Adipocyte (in vitro differentiated cells): ENCODE data around the gene LDB3.

Source experiments
- DNase-seq: peaks from one replicate; pipeline ENCODE4 v3.0.0-alpha.2; 2015; ENCODE audit warnings: low read depth
- H3K27me3 ChIP-seq: replicated peaks from 2 replicates; pipeline ENCODE4 v1.7.0; 2013; ENCODE audit warnings: mild to moderate bottlenecking, low read length, moderate library complexity; ENCODE audit not compliant: control insufficient read depth, insufficient read depth
- H3K36me3 ChIP-seq: 2 replicates; pipeline ENCODE4 v1.7.0; 2013; ENCODE audit warnings: low read length, mild to moderate bottlenecking, moderate library complexity; ENCODE audit not compliant: control insufficient read depth, insufficient read depth, severe bottlenecking
- H3K4me1 ChIP-seq: 2 replicates; pipeline ENCODE4 v1.7.0; 2013; ENCODE audit warnings: mild to moderate bottlenecking, low read length, moderate library complexity; ENCODE audit not compliant: control insufficient read depth, insufficient read depth
- H3K4me3 ChIP-seq: 2 replicates; pipeline ENCODE4 v1.7.0; 2013; ENCODE audit warnings: mild to moderate bottlenecking, low read length, moderate library complexity
- H3K9ac ChIP-seq: 2 replicates; pipeline ENCODE4 v1.7.0; 2013; ENCODE audit warnings: mild to moderate bottlenecking, low read length, moderate library complexity
- H3K9me3 ChIP-seq: 2 replicates; pipeline ENCODE4 v1.7.0; 2013; ENCODE audit warnings: mild to moderate bottlenecking, low read length, moderate library complexity; ENCODE audit not compliant: control insufficient read depth

Gene LDB3

GRCh38 chr10:86690657-86691084 is 22.4 kb downstream of the LDB3 start:
- Histone ChIP-seq H3K4me1 (peaks cover 31% of the 10 kb centered on the region), H3K9ac (no peak overlapping the region), H3K4me3 (no peak overlapping the region), H3K36me3 (no peaks in the 10 kb centered on the region), H3K27me3 (peaks cover 2% of the 10 kb centered on the region), H3K9me3 (no peaks in the 10 kb centered on the region)
- no peak for DNase-seq

GRCh38 chr10:86691333-86692022 is 23.2 kb downstream of the LDB3 start:
- Histone ChIP-seq H3K9ac (no peak overlapping the region), H3K4me1 (peaks cover 31% of the 10 kb centered on the region), H3K27me3 (no peaks in the 10 kb centered on the region), H3K36me3 (no peaks in the 10 kb centered on the region), H3K4me3 (no peak overlapping the region), H3K9me3 (no peaks in the 10 kb centered on the region)
- DNase-seq = no peak

- no peak overlapping the region for H3K9ac ChIP-seq
- H3K27me3 ChIP-seq = no peaks in the 10 kb centered on the region
- H3K4me1 ChIP-seq = peaks cover 31% of the 10 kb centered on the region
- no peak for DNase-seq
- H3K36me3 ChIP-seq = no peaks in the 10 kb centered on the region
- no peak overlapping the region for H3K4me3 ChIP-seq
- H3K9me3 ChIP-seq = no peaks in the 10 kb centered on the region
Measured at GRCh38 chr10:86692023-86692514, 23.8 kb downstream of the LDB3 start.

- no peaks in the 10 kb centered on the region for H3K9me3 ChIP-seq
- no peak overlapping the region for H3K4me3 ChIP-seq
- H3K4me1 ChIP-seq = peaks cover 27% of the 10 kb centered on the region
- DNase-seq = no peak
- no peaks in the 10 kb centered on the region for H3K27me3 ChIP-seq
- H3K36me3 ChIP-seq = no peaks in the 10 kb centered on the region
- H3K9ac ChIP-seq = no peak overlapping the region
Measured at GRCh38 chr10:86692664-86693063, 24.4 kb downstream of the LDB3 start.

- Histone ChIP-seq H3K9me3 (no peaks in the 10 kb centered on the region), H3K36me3 (no peaks in the 10 kb centered on the region), H3K9ac (no peak overlapping the region), H3K27me3 (no peaks in the 10 kb centered on the region), H3K4me1 (peaks cover 21% of the 10 kb centered on the region), H3K4me3 (no peak overlapping the region)
- DNase-seq = no peak
Measured at GRCh38 chr10:86693275-86693674, 25.0 kb downstream of the LDB3 start.

- peak; percentile 87 for DNase-seq
- Histone ChIP-seq H3K4me3 (no peak overlapping the region), H3K9ac (no peak overlapping the region), H3K36me3 (no peaks in the 10 kb centered on the region), H3K27me3 (no peaks in the 10 kb centered on the region), H3K4me1 (peaks cover 15% of the 10 kb centered on the region), H3K9me3 (no peaks in the 10 kb centered on the region)
Measured at GRCh38 chr10:86693721-86694369, 25.5 kb downstream of the LDB3 start.

- H3K4me3 ChIP-seq = no peak overlapping the region
- H3K9ac ChIP-seq = no peak overlapping the region
- no peak for DNase-seq
- no peaks in the 10 kb centered on the region for H3K9me3 ChIP-seq
- peaks cover 7% of the 10 kb centered on the region for H3K27me3 ChIP-seq
- H3K36me3 ChIP-seq = no peaks in the 10 kb centered on the region
- H3K4me1 ChIP-seq = peaks cover 8% of the 10 kb centered on the region
Measured at GRCh38 chr10:86698207-86698940, 30.1 kb downstream of the LDB3 start.

- Histone ChIP-seq H3K36me3 (no peaks in the 10 kb centered on the region), H3K4me1 (peaks cover under 1% of the 10 kb centered on the region), H3K27me3 (peaks cover 7% of the 10 kb centered on the region), H3K4me3 (no peak overlapping the region), H3K9ac (no peak overlapping the region), H3K9me3 (no peaks in the 10 kb centered on the region)
- no peak for DNase-seq
Measured at GRCh38 chr10:86699125-86699524, 30.8 kb downstream of the LDB3 start.

GRCh38 chr10:86699541-86699940 is 31.2 kb downstream of the LDB3 start:
- H3K9ac ChIP-seq = no peak overlapping the region
- H3K9me3 ChIP-seq = no peaks in the 10 kb centered on the region
- H3K4me1 ChIP-seq = no peaks in the 10 kb centered on the region
- peaks cover 7% of the 10 kb centered on the region for H3K27me3 ChIP-seq
- H3K36me3 ChIP-seq = no peaks in the 10 kb centered on the region
- DNase-seq = no peak
- H3K4me3 ChIP-seq = no peak overlapping the region

GRCh38 chr10:86699991-86700840 is 31.9 kb downstream of the LDB3 start:
- H3K4me3 ChIP-seq = no peak overlapping the region
- DNase-seq = no peak
- H3K9me3 ChIP-seq = no peaks in the 10 kb centered on the region
- no peaks in the 10 kb centered on the region for H3K4me1 ChIP-seq
- no peaks in the 10 kb centered on the region for H3K36me3 ChIP-seq
- no peak overlapping the region for H3K9ac ChIP-seq
- peaks cover 7% of the 10 kb centered on the region for H3K27me3 ChIP-seq
